ENCODE results near the gene CROT.

CROT gene

DNA sequence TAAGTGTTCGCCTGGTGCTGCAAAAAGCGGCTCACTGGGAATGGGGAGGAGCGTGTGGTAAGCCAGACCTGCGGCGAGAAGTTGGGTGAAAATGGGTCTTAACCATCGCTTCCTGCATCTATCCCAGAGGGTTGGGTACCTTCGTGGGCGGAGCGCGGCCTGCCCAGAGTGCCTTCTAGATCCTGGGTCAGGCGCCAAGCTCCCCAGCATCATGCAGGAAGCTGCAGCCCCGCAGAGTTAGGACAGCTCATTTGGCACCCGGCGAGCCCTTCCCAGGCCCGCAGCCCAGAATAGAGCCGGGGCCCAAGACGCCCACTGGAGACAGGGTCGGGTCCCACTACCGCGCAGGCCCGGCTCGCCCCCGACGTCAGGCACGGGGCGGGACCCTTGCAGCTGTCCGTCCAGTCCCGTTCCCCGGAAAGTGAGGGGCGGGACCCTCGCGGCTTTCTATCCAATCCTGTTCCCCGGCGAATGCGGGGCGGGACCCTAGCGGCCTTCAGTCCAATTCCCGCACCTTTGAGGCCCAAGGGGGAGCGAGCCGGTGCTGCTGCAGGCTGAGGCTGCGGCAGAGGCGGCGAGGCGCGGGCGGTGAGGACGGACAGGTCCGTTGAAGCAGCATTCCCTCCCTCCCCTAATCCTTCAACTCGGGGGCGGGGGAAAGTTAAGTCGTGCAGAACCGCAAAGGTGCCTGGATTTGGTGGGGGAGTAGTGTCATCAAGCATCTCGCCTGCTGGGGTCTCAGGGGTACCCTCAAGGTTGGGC lies at the start of gene CROT:
CROT (plus strand) TSS at position 499 of the 762 bp plus-strand sequence. CDS start 3,405 bp downstream, outside the sequence.
- DNase-seq (ENCODE audit: low spot score): peak; percentile 92

DNA sequence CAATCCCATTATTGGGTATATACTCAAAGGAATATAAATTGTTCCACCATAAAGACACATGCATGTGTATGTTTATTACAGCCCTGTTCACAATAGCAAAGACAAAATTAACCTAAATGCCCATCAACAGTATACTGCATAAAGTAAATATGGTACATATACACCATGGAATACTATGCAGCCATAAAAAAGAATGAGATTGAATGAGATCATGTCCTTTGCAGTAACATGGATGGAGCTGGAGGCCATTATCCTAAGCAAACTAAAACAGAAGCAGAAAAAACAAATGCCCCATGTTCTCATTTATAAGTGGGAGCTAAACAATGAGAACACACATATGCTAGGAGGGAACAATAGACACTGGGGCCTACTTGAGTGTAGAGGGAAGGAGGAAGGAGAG lies 44.7 kb upstream of the CROT start:
- no peak for DNase-seq (ENCODE audit: low spot score)

GRCh38 chr7:87310790-87311419 lies 34.6 kb upstream of the CROT start:
- DNase-seq (ENCODE audit: low spot score): no peak

DNA sequence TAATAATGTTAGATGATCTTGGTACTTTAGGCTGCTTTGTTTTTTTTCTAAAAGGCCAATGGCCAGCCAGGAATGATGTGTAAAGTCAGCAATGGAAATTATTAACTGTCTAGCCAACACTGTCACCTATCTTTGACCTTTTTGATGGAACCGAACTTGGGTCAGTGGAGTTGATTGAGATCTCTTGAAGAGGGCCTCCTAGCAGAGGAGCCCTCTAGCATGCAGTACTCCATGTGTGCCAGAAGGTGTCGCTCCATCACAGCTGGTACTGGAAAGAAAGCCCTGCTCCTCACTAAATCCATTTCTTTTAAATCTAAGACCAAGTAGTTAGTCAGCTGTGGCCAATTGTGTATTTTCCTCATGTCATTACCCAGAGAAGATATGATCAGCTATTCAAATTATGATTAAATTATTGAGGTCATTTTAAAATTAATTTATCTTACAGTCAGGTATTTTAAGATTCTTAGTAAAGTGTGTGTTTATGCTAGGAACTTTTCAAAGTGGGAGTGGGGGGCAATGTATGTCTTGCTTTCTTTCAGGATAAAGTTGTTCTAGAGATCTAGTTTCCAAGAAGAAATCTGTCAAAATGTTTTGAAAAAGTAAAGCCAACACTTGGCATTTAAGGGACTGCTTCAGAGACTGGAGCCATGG lies 33.1 kb upstream of the CROT start:
- DNase-seq (ENCODE audit: low spot score): peak; percentile 71

GRCh38 chr7:87316097-87316700 lies 29.3 kb upstream of the CROT start:
- DNase-seq (ENCODE audit: low spot score): no peak

DNA sequence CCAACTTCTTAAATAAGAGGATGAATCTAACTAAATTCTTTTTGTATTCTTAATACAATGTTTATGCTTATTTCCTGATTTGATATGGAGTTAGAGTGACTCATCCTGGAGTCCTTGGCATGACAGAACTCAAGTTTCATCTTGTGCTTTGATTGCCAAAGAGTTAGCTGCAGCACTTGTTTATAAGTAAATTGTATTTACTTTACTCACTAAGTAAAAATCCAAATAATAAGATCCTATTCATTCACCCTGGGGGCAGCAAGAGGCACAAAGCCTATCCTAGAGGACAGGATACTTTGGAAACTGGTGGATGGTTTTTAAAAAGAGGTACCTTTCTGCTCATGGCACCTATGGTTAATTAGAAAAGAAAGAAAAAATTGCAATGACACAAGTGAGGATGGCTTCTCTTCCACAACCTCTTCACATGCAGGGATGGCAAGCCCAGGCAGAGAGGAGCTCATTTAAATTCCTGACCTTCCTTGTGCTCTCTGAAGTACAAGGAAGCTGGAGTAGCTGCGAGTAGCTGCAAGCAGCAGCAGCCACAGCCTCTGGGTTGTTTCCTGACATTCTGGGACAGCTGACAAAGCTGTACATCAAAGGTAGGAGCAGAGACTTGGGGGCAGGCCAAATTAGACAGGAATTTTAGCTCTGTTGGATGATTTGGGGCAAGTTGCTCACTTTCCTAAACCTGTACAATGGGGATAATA lies 28.5 kb upstream of the CROT start:
- DNase-seq (ENCODE audit: low spot score): no peak

DNA sequence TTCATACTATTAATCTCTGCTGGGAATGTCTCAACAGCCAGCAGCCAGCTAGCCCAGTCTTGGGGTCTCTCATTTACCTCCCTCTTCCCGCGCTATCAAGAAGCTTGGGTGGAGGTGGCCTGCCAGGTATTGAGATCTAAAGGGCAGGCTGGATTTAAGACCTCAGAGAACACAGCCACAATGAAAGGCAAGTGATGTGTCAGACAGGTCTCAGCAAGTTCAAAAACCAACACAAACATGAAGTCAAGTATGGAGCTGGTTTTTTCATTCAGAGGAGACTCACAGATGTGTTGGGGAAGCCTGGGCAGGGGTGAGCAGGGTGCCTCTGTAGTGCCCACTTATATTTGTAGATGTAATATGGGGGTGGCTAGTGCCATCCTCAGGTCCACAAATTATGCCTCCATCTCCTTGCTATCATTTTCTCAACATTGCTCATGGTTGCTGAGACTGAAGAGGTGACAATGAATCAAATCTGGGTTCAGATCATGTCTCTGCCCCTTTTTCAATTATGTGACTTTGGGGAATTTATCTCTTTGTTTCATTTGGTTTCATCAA lies 27.7 kb upstream of the CROT start:
- no peak for DNase-seq (ENCODE audit: low spot score)

DNA sequence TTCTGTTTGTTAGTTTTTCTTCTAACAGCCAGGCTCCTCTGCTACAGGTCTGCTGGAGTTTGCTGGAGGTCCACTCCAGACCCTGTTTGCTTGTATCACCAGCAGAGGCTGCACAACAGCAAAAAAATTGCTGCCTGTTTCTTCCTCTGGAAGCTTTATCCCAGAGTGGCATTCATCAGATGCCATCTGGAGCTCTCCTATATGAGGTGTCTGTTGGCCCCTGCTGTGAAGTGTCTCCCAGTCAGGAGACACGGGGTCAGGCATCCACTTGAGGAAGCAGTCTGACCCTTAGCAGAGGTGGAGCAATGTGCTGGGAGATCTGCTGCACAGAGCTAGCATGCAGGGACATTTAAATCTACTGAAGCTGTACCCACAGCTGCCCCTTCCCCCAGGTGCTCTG lies 26.7 kb upstream of the CROT start:
- no peak for DNase-seq (ENCODE audit: low spot score)

DNA sequence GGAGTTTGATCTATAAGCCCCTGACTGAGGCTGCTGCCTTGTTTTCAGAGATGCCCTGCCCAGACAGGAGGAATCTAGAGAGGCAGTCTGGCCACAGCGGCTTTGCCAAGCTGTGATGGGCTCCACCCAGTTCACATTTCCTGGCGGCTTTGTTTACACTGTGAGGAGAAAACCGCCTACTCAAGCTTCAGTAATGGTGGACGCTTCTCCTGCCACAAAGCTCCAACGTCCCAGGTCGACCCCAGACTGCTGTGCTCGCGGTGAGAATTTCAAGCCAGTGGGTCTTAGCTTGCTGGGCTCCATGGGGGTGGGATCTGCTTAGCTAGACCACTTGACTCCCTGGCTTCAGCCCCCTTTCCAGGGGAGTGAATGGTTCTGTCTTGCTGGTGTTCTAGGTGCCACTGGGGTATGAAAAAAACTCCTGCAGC lies 26.3 kb upstream of the CROT start:
- peak; percentile 25 for DNase-seq (ENCODE audit: low spot score)

DNA sequence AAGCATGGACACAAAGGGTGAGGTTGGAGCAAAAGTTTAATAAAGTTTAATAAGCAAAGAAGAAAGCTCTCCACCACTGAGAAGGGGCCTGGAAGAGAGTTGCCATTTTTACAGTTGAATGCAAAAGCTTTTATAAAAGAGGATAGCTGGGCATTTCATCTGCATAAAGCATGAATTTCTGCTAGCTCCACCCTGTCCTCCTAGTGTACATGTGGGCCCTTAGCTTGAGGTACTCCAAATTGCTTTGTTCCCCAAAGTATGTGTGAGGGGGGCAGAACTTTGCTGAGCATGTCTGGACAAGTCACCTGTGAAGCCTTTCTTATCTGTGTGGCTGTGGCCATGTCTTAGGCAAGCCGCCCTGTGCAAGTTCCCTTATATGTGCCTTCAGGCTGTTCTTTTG lies 22.6 kb upstream of the CROT start:
- DNase-seq (ENCODE audit: low spot score): no peak

DNA sequence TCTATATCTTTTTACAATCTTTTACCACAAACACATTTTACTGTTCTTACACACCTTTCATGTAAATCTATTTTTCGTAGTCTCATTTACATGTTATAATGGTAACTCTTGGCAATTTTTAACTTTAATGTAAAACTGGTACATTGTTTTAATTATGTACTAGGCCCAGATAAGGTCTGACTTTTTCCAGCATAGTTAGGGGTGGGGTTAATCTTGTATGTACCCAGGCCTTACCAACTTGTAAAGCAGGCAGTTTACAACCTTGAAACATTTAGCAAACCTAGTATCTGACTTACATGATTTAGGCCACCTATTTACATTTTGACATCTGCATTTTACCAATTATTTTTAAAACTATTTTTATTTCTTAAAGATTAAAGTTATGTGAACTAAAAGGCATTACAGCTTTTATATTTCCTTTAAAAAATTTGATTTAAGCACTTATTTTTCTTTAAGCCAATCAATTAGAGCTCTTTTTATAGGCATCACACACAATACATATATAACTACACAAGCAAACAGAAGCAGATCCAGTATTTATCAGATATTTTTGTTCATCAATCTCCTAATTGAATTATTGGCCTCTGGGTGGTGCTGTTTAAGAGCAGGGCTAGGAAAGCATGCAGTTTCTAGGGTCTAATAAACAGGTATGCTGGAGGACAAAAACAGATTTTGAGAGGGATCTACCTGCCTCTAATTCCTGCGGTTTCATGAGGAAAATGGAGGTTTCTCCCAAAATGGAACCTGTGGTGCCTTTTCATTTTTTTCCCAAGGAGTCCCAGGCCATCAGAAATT lies 19.7 kb upstream of the CROT start:
- no peak for DNase-seq (ENCODE audit: low spot score)

GRCh38 chr7:87328281-87328680 lies 17.2 kb upstream of the CROT start:
- DNase-seq (ENCODE audit: low spot score): no peak

- no peak for DNase-seq (ENCODE audit: low spot score)
Observed at GRCh38 chr7:87330316-87330715, 15.1 kb upstream of the CROT start.

DNA sequence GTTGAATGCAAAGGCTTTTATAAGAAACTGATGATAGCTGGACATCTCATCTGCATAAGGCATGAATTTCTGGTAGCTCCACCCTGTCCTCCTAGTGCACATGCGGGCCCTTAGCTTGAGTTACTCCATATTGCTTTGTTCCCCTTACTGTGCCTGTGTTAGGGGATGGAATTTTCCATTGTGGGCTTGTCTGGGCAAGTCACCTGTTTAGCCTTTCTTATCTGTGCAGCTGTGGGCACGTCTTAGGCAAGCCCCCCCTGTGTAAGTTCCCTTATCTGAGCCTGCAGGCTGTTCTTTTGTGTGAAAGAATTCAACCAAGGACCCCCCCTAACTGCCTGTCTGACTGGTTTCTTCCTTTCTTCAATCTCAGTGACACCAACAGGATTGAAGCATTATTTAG lies 14.5 kb upstream of the CROT start:
- DNase-seq (ENCODE audit: low spot score): no peak

DNA sequence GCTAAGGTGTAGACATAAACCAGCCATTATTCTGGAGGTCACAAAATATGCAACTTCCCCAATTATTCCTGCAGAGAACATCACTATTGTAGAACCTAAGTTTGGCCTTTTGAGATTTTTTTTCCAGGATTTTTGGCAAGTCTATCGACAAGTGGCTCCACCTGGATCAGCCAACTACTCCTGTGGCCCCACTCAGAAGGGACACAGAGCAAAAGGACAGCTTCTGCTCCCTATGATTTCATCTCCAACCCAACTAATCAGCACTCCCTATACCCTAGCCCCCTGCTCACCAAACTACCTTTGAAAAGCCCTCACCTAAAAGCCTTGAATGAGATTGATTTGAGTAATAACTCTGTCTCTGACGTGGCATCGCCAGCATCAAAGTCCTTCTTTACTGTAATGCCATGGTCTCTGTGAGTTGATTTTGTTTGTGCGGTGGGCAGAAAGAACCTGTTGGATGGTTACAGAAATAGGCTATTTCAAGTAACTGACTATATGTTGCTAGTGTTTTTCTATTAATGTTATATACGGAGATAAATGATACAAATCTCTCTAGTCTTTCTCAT lies 13.7 kb upstream of the CROT start:
- DNase-seq (ENCODE audit: low spot score): no peak

- DNase-seq (ENCODE audit: low spot score): no peak
Observed at GRCh38 chr7:87332321-87332720, 13.1 kb upstream of the CROT start.

DNA sequence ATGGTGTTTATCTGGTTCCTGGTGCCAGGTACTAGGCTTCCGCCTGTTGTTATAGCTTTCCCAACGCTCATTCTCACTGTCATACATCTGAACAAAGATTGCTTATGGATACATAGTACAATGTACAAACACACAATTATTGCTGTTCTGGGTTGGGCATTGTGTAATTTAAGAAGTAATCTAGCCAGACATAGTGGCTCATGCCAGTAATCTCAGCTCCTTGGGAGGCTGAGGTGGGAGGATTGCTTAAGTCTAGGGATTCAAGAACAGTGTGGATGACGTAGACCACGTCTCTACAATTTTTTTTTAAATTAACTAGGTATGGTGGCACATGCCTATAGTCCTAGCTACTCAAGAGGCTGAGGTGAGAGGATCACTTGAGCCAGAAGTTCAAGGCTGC lies 9.3 kb upstream of the CROT start:
- DNase-seq (ENCODE audit: low spot score): no peak

GRCh38 chr7:87337331-87337730 lies 8.1 kb upstream of the CROT start:
- no peak for DNase-seq (ENCODE audit: low spot score)

DNA sequence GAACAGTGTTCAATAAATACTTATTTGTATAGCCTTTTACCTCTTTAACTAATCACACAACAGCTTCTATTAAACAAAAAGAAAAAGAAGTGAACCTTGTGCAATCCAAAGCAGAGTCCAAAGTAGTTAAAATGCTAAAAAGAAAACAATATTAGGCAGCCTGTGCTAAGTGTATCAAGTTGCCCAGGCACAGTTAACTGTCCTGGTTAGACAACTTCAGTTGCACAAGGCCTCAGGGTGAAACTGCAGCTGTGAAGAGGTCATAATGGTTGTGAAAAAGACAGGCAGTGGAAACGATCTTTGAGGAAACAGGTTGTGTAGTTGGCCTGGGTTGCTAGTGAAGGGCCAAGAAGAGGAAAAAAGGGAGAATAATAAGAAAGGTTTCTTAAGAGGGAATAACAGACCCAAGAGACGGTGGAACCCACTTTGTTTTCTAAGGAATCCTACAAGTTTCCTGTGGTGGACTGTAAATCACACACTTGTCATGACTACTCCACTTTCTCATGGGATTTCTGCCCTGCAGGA lies 6.0 kb upstream of the CROT start:
- no peak for DNase-seq (ENCODE audit: low spot score)

DNA sequence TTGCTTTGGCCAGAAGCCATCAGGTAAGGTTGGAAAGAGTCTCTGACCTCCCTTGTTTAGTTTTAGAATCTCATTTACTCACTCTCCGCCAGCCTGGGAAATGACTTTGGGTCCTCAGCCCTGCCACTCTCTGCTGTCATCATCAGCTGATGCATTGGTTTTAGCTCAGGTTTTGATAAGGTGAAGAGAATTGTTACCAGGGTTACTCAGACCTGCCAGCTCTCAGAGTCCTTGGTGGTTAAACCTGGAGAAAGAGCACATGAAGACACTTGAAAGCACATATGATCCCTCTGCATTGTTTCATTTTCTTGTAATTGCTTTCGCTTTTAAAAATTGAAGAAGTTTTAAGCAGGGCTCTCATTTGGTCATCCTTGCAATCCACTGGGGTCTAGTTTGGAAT lies 4.0 kb upstream of the CROT start:
- DNase-seq (ENCODE audit: low spot score): no peak
